Stomach (tissue), 9 donors: ENCODE measurements around the gene PDHA1. TPM values are rescaled to one million over a fixed set of nuclear protein-coding genes. Genes with fewer than 3 reads are reported as not detected.

ENCODE experiments used
- DNase-seq, 2 donors: peaks; one replicate each; pipeline versions ENCODE4 v3.0.0 to v3.0.0-alpha.2; 2013 to 2019
- H3K27ac ChIP-seq, 5 donors: fragments of 200-600 bp in 4 of 5; sonication (generic) in 4 of 5; one replicate each; pipeline ENCODE4 v1.5.1; 2013 to 2019; ENCODE audit warnings: mild to moderate bottlenecking in 1 of 5, moderate library complexity in 1 of 5
- H3K27me3 ChIP-seq, 3 donors: fragments of 200-600 bp; sonication (generic); one replicate each; pipeline ENCODE4 v1.5.1; 2017 to 2019; ENCODE audit warnings: mixed run types in 1 of 3
- H3K36me3 ChIP-seq, 4 donors: fragments of 200-600 bp; sonication (generic); 1 replicate in 3 of 4; 2 replicates in 1 of 4; pipeline ENCODE4 v1.5.1; 2016 to 2019
- H3K4me1 ChIP-seq, 4 donors: fragments of 200-600 bp; sonication (generic); one replicate each; pipeline ENCODE4 v1.5.1; 2016 to 2019
- H3K4me3 ChIP-seq, 4 donors: fragments of 200-600 bp; sonication (generic) in 3 of 4; one replicate each; pipeline ENCODE4 v1.5.1; 2016 to 2019; ENCODE audit warnings: mild to moderate bottlenecking in 1 of 4
- H3K9me3 ChIP-seq, 4 donors: fragments of 200-600 bp; sonication (generic); one replicate each; pipeline ENCODE4 v1.5.1; 2016 to 2019
- EP300 ChIP-seq: sonication (generic); formaldehyde crosslinking; IDR thresholded peaks from one replicate; pipeline ENCODE4 v1.6.1; 2017; ENCODE audit warnings: antibody characterized with exemption
- POLR2A ChIP-seq, 4 donors: fragments of 450-650 bp; IDR thresholded peaks; one replicate each; pipeline ENCODE4 v1.6.1; 2016; ENCODE audit warnings: antibody characterized with exemption in 4 of 4, control low read depth in 2 of 4, mild to moderate bottlenecking in 1 of 4, moderate library complexity in 1 of 4
- POLR2AphosphoS5 ChIP-seq, 3 donors: sonication (generic); formaldehyde crosslinking; IDR thresholded peaks; one replicate each; pipeline ENCODE4 v1.6.1; 2016; ENCODE audit warnings: antibody characterized with exemption in 3 of 3
- WGBS, 5 donors: extraction: QIAGEN DNeasy Blood & Tissue Kit in 3 of 5; methylation state at CpG; one replicate each; pipeline versions ENCODE4 v1.1.5 to v1.1.7; 2013 to 2018; 5-methylcytosine and 5-hydroxymethylcytosine counted together
- intact Hi-C: fragments of 100-400 bp; cut with DNase I; formaldehyde crosslinking; loops from one replicate; pipeline ENCODE4 v1.15.1; 2023; ENCODE audit warnings: low total_unique reads
- polyA plus RNA-seq, 3 donors: library from polyadenylated mRNA; stranded (reverse); fragments of 200-250 nt; gene quantifications; one replicate each; pipeline ENCODE4 v1.2.3, GENCODE V29; 2013
- total RNA-seq, 5 donors: library from RNA; depleted of rRNA; stranded (reverse); fragments of >200 nt; gene quantifications; one replicate each; pipeline versions ENCODE4 v1.1.0 to v1.2.3, GENCODE V29; 2014 to 2016
- TF ChIP-seq, protein P1 (sequence below), 7 experiments: fragments of 450-650 bp in 4 of 7; fragments of 200-600 bp in 3 of 7; sonication (generic) in 3 of 7; IDR thresholded peaks; one replicate each; pipeline ENCODE4 v1.5.1; 2016 to 2019; ENCODE audit warnings: antibody characterized with exemption in 7 of 7, control low read depth in 2 of 7, mild to moderate bottlenecking in 1 of 7
- donor health status: healthy with polysubstance abuse.
- donor health status: Bipolar disorder and iron deficiency.
- donor health status: healthy.

PDHA1 gene
- total and polyA plus RNA-seq, 8 donors: 77.6 to 367 (median 176) TPM

DNA sequence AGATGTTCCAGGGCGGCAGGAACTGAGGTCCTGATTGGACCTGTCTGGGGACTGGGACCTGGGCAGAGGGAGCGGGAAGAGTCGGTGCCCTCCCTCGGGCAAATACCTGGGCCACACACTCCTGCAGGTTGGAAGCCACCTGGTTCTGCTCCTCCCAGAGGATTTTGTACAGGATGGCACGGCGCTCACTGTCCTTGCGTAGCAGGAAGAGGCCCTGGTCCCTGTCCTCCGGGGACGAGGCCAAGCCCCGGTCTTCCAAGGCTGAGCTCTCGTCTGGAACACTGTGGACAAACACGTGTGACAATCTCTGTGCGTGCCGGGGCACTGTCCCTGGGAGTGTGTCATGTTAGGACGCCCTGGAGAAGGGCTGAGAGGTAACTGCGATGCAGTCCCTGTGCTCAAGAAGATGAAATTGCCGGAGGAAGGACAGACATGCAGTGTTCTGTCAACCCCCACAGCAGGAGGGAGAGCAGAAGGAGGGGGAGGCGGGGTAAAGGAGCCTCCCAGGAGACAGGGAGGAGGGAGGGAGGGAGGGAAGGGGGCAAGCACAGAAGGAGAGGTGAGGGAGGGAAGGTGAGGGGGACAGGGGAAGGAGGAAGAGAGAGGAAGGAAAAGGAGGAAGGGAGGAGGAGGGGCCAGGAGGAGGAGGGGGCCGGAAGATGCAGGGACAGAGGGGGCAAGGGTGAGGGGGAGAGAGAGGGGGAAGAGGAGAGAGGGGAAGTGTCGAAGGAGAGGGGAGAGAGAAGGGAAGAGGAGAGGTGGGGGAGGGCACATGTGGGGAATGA lies 29.0 kb downstream of the PDHA1 start:
- H3K4me3 ChIP-seq: peak overlapping the region; percentile 33 to 44 (median 41)
- H3K4me1 ChIP-seq: peaks cover 0 to 13% (median 7%) of the 10 kb centered on the region in 4 donors
- H3K27me3 ChIP-seq: peaks cover 0 to 14% (median 6%) of the 10 kb centered on the region in 3 donors
- no peak for TF ChIP-seq POLR2A (IDR thresholded peaks at IDR 0.05)
- no peak for TF ChIP-seq POLR2AphosphoS5 (IDR thresholded peaks at IDR 0.05)
- TF ChIP-seq EP300: no peak
- TF ChIP-seq, protein P1, sequence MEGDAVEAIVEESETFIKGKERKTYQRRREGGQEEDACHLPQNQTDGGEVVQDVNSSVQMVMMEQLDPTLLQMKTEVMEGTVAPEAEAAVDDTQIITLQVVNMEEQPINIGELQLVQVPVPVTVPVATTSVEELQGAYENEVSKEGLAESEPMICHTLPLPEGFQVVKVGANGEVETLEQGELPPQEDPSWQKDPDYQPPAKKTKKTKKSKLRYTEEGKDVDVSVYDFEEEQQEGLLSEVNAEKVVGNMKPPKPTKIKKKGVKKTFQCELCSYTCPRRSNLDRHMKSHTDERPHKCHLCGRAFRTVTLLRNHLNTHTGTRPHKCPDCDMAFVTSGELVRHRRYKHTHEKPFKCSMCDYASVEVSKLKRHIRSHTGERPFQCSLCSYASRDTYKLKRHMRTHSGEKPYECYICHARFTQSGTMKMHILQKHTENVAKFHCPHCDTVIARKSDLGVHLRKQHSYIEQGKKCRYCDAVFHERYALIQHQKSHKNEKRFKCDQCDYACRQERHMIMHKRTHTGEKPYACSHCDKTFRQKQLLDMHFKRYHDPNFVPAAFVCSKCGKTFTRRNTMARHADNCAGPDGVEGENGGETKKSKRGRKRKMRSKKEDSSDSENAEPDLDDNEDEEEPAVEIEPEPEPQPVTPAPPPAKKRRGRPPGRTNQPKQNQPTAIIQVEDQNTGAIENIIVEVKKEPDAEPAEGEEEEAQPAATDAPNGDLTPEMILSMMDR (IDR thresholded peaks at IDR 0.05): no peak
- intact Hi-C loops: no loop called here
- H3K27ac ChIP-seq: no peak overlapping the region
- 2 to 28% (median 4%) methylated on average over 7 to 20 of the region's 20 CpGs for WGBS, 5 donors
- peak in 1 of 2 donors; percentile 27 for DNase-seq
- H3K9me3 ChIP-seq: no peaks in the 10 kb centered on the region
- no peaks in the 10 kb centered on the region for H3K36me3 ChIP-seq

DNA sequence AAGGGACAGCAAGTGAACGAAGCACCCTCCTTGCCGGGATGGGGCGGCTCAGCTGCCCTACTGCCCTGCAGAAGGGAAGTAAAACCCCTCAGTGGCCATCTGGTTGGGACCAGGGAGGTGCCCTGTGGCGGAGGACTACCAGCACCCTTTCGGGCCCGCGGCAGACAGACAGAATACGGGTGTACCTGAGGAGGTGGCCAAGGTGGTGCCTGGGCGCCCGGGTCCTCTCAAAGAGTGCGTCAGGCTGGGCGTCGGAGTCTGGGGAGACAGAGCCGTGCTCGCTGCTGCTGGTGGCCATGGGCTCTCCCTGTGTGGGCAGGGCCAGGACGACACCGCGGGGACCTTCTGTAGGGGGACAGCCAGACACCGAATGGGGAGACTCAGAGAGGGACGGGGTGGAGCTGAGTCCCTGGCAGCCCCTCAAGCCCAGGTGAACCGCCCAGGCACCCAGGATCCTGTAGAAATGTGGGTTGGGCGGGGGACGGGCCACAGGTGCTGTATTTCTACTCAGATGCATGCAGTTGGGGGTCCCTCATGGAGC lies 29.7 kb downstream of the PDHA1 start:
- Histone ChIP-seq H3K4me3 (peak overlapping the region in 2 of 4 donors; percentile 43 to 44), H3K4me1 (peaks cover 0 to 13% (median 7%) of the 10 kb centered on the region in 4 donors), H3K9me3 (no peaks in the 10 kb centered on the region), H3K27me3 (peaks cover 0 to 14% (median 6%) of the 10 kb centered on the region in 3 donors), H3K36me3 (no peaks in the 10 kb centered on the region), H3K27ac (no peak overlapping the region)
- peak in 1 of 2 donors; percentile 9 for DNase-seq
- TF ChIP-seq EP300 (no peak), POLR2A (IDR thresholded peaks at IDR 0.05) (no peak), POLR2AphosphoS5 (IDR thresholded peaks at IDR 0.05) (no peak)
- TF ChIP-seq, protein P1 (IDR thresholded peaks at IDR 0.05): no peak
- intact Hi-C loops: no loop called here
- 27 to 40% (median 32%) methylated on average over 5 to 23 of the region's 23 CpGs for WGBS, 5 donors

DNA sequence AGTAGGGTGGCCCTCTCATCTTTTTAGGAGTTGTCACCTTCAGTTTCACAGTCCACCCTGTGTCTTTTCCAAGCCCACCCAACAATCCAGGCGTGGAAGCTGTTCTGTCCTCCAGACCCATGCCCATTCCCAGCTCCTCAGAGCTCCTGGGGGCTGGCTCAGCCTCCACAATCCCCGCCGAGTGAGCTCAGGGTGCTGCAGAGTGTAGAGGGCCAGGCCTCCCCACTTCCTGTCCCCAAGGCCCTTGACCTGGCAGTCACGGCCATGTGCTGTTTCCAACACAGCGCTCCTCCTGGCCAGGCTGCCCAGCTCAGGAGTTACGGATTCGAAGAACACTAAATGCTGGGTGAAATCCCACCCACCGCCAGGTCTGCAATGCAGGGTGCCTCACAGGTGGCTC lies 31.8 kb downstream of the PDHA1 start:
- Histone ChIP-seq H3K27me3 (peaks cover 0 to 14% (median 6%) of the 10 kb centered on the region in 3 donors), H3K4me3 (no peak overlapping the region), H3K4me1 (peaks cover 0 to 13% (median 7%) of the 10 kb centered on the region in 4 donors), H3K36me3 (no peaks in the 10 kb centered on the region), H3K27ac (no peak overlapping the region), H3K9me3 (no peaks in the 10 kb centered on the region)
- no peak for DNase-seq
- intact Hi-C loops: no loop called here
- TF ChIP-seq, protein P1 (IDR thresholded peaks at IDR 0.05): no peak
- no peak for TF ChIP-seq EP300
- no peak for TF ChIP-seq POLR2A (IDR thresholded peaks at IDR 0.05)
- no peak for TF ChIP-seq POLR2AphosphoS5 (IDR thresholded peaks at IDR 0.05)
- WGBS, 5 donors: 76 to 87% (median 83%) methylated on average over 5 to 8 of the region's 8 CpGs

DNA sequence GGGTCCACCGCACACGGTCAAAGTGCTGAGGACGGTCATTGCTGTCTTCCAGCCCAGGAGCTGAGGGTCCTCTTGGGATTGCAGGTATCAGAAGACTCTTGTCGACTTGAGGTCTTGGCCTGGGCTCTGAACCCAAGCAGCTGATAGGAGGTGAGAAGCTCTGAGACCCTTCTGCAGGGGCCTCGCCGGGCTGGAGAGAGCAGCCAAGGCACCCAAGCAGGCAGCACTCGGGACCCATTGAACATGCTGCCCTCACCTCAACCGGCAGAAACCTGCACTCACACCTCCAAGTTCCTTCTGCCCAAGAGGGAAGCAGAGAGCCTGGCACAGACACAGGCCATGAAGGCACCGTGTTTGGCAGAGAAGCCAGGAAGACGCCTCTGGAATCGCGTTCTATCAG lies 34.1 kb downstream of the PDHA1 start:
- H3K27me3 ChIP-seq: peaks cover 0 to 22% (median 6%) of the 10 kb centered on the region in 3 donors
- no peak for DNase-seq
- peaks cover 0 to 9% (median 7%) of the 10 kb centered on the region in 4 donors for H3K4me1 ChIP-seq
- no peaks in the 10 kb centered on the region for H3K9me3 ChIP-seq
- 85 to 100% (median 96%) methylated on average over 4 to 12 of the region's 12 CpGs for WGBS, 5 donors
- H3K27ac ChIP-seq: no peak overlapping the region
- H3K4me3 ChIP-seq: no peak overlapping the region
- intact Hi-C loops: no loop called here
- no peak for TF ChIP-seq POLR2A (IDR thresholded peaks at IDR 0.05)
- TF ChIP-seq, protein P1 (IDR thresholded peaks at IDR 0.05): no peak
- no peak for TF ChIP-seq EP300
- TF ChIP-seq POLR2AphosphoS5 (IDR thresholded peaks at IDR 0.05): no peak
- H3K36me3 ChIP-seq: no peaks in the 10 kb centered on the region
